ENCODE measurements around the gene VSTM4.

DNA sequence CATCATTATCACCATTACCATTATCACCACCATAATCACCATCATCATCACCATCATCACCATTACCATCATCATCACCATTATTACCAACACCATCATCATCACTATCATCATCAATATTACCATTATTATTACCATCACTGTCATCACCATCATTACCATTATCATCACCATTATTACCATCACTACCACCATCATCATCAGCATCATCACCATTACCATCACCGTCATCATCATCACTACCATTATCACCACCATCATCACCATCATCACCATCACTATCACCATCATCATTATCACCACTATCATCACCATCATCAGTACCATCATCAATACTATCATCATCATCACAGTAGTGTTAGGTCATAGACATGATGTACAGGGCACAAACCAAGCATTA lies 81.4 kb downstream of the VSTM4 start:
- TF ChIP-seq, protein P1, sequence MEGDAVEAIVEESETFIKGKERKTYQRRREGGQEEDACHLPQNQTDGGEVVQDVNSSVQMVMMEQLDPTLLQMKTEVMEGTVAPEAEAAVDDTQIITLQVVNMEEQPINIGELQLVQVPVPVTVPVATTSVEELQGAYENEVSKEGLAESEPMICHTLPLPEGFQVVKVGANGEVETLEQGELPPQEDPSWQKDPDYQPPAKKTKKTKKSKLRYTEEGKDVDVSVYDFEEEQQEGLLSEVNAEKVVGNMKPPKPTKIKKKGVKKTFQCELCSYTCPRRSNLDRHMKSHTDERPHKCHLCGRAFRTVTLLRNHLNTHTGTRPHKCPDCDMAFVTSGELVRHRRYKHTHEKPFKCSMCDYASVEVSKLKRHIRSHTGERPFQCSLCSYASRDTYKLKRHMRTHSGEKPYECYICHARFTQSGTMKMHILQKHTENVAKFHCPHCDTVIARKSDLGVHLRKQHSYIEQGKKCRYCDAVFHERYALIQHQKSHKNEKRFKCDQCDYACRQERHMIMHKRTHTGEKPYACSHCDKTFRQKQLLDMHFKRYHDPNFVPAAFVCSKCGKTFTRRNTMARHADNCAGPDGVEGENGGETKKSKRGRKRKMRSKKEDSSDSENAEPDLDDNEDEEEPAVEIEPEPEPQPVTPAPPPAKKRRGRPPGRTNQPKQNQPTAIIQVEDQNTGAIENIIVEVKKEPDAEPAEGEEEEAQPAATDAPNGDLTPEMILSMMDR (IDR thresholded peaks at IDR 0.05) = no peak
- no peak for TF ChIP-seq POLR2A (IDR thresholded peaks at IDR 0.05)

All from adrenal gland (tissue), 5 donors.